ENCODE measurements around the gene DNAJC30. TPM values are rescaled to one million over a fixed set of nuclear protein-coding genes. Genes with fewer than 3 reads are reported as not detected.

DNAJC30 gene
- total and polyA plus RNA-seq, 2 experiments from 2014 or later = 2.8 to 5.6 TPM

DNA sequence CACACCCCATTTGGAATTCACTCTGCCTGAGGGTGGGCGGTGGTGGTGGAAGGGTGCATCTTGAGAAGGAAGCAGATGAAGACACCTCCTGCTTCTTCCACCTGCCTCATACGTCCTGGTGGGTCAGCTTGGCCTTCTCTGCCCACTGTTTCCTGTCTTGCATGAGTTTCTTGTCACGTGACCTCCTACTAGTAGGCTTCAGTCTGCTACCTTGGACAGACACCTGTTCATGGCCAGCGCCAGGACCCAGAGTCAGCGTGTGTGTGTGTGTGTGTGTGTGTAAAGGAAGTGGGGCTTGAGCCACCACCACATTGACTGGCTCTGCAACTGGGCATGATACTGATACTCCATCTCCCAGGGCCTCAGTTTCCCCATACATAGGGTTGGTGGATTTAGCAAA lies 32.7 kb downstream of the DNAJC30 start:
- H3F3A ChIP-seq (replicated peaks; ENCODE audit: low read depth) = no peaks in the 10 kb centered on the region
- H3K4me3 ChIP-seq = no peak overlapping the region
- H3K36me3 ChIP-seq (ENCODE audit: insufficient read depth) = no peaks in the 10 kb centered on the region
- Mint-ChIP-seq H3K27me3 (ENCODE audit: insufficient read depth, low read depth, poor library complexity) (peaks cover 33% of the 10 kb centered on the region), H3K36me3 (ENCODE audit: low read depth) (peaks cover 4% of the 10 kb centered on the region; the same call in 1 of the 3 replicates), H3K27ac (no peak overlapping the region), H3K9me3 (peaks cover 4% of the 10 kb centered on the region; the same call in 2 of the 3 replicates), H3K4me1 (peaks cover 9% of the 10 kb centered on the region), H3K4me3 (no peak overlapping the region)
- no peak for TF ChIP-seq ZNF114 (CRISPR knock-in tag; IDR thresholded peaks at IDR 0.05)
- TF ChIP-seq EZH2phosphoT487 (IDR thresholded peaks at IDR 0.05; ENCODE audit: unreplicated experiment) = no peak
- TF ChIP-seq NANOG (IDR thresholded peaks at IDR 0.05; ENCODE audit: borderline replicate concordance) = no peak
- no peak for TF ChIP-seq STAT1 (IDR thresholded peaks at IDR 0.05; ENCODE audit: unreplicated experiment)
- no peak for TF ChIP-seq EZH2 (IDR thresholded peaks at IDR 0.05; ENCODE audit: low read depth, unreplicated experiment)
- TF ChIP-seq JUNB (IDR thresholded peaks at IDR 0.05; ENCODE audit: unreplicated experiment) = no peak
- TF ChIP-seq, protein P1, sequence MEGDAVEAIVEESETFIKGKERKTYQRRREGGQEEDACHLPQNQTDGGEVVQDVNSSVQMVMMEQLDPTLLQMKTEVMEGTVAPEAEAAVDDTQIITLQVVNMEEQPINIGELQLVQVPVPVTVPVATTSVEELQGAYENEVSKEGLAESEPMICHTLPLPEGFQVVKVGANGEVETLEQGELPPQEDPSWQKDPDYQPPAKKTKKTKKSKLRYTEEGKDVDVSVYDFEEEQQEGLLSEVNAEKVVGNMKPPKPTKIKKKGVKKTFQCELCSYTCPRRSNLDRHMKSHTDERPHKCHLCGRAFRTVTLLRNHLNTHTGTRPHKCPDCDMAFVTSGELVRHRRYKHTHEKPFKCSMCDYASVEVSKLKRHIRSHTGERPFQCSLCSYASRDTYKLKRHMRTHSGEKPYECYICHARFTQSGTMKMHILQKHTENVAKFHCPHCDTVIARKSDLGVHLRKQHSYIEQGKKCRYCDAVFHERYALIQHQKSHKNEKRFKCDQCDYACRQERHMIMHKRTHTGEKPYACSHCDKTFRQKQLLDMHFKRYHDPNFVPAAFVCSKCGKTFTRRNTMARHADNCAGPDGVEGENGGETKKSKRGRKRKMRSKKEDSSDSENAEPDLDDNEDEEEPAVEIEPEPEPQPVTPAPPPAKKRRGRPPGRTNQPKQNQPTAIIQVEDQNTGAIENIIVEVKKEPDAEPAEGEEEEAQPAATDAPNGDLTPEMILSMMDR (conservative IDR thresholded peaks at IDR 0.05; ENCODE audit: low read depth in 2 of 2) = no peak
- TF ChIP-seq CREB1 (CRISPR knock-in tag; IDR thresholded peaks at IDR 0.05; ENCODE audit: low read depth) = no peak
- TF ChIP-seq, protein P2, sequence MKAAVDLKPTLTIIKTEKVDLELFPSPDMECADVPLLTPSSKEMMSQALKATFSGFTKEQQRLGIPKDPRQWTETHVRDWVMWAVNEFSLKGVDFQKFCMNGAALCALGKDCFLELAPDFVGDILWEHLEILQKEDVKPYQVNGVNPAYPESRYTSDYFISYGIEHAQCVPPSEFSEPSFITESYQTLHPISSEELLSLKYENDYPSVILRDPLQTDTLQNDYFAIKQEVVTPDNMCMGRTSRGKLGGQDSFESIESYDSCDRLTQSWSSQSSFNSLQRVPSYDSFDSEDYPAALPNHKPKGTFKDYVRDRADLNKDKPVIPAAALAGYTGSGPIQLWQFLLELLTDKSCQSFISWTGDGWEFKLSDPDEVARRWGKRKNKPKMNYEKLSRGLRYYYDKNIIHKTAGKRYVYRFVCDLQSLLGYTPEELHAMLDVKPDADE (IDR thresholded peaks at IDR 0.05) = no peak
- TF ChIP-seq POLR2AphosphoS5 (IDR thresholded peaks at IDR 0.05; ENCODE audit: low read depth) = no peak
- TF ChIP-seq, protein P3, sequence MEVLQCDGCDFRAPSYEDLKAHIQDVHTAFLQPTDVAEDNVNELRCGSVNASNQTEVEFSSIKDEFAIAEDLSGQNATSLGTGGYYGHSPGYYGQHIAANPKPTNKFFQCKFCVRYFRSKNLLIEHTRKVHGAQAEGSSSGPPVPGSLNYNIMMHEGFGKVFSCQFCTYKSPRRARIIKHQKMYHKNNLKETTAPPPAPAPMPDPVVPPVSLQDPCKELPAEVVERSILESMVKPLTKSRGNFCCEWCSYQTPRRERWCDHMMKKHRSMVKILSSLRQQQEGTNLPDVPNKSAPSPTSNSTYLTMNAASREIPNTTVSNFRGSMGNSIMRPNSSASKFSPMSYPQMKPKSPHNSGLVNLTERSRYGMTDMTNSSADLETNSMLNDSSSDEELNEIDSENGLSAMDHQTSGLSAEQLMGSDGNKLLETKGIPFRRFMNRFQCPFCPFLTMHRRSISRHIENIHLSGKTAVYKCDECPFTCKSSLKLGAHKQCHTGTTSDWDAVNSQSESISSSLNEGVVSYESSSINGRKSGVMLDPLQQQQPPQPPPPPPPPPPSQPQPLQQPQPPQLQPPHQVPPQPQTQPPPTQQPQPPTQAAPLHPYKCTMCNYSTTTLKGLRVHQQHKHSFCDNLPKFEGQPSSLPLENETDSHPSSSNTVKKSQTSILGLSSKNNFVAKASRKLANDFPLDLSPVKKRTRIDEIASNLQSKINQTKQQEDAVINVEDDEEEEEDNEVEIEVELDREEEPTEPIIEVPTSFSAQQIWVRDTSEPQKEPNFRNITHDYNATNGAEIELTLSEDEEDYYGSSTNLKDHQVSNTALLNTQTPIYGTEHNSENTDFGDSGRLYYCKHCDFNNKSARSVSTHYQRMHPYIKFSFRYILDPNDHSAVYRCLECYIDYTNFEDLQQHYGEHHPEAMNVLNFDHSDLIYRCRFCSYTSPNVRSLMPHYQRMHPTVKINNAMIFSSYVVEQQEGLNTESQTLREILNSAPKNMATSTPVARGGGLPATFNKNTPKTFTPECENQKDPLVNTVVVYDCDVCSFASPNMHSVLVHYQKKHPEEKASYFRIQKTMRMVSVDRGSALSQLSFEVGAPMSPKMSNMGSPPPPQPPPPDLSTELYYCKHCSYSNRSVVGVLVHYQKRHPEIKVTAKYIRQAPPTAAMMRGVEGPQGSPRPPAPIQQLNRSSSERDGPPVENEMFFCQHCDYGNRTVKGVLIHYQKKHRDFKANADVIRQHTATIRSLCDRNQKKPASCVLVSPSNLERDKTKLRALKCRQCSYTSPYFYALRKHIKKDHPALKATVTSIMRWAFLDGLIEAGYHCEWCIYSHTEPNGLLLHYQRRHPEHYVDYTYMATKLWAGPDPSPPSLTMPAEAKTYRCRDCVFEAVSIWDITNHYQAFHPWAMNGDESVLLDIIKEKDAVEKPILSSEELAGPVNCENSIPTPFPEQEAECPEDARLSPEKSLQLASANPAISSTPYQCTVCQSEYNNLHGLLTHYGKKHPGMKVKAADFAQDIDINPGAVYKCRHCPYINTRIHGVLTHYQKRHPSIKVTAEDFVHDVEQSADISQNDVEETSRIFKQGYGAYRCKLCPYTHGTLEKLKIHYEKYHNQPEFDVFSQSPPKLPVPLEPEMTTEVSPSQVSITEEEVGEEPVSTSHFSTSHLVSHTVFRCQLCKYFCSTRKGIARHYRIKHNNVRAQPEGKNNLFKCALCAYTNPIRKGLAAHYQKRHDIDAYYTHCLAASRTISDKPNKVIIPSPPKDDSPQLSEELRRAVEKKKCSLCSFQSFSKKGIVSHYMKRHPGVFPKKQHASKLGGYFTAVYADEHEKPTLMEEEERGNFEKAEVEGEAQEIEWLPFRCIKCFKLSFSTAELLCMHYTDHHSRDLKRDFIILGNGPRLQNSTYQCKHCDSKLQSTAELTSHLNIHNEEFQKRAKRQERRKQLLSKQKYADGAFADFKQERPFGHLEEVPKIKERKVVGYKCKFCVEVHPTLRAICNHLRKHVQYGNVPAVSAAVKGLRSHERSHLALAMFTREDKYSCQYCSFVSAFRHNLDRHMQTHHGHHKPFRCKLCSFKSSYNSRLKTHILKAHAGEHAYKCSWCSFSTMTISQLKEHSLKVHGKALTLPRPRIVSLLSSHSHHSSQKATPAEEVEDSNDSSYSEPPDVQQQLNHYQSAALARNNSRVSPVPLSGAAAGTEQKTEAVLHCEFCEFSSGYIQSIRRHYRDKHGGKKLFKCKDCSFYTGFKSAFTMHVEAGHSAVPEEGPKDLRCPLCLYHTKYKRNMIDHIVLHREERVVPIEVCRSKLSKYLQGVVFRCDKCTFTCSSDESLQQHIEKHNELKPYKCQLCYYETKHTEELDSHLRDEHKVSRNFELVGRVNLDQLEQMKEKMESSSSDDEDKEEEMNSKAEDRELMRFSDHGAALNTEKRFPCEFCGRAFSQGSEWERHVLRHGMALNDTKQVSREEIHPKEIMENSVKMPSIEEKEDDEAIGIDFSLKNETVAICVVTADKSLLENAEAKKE (CRISPR knock-in tag; IDR thresholded peaks at IDR 0.05) = no peak
- TF ChIP-seq, protein P4, sequence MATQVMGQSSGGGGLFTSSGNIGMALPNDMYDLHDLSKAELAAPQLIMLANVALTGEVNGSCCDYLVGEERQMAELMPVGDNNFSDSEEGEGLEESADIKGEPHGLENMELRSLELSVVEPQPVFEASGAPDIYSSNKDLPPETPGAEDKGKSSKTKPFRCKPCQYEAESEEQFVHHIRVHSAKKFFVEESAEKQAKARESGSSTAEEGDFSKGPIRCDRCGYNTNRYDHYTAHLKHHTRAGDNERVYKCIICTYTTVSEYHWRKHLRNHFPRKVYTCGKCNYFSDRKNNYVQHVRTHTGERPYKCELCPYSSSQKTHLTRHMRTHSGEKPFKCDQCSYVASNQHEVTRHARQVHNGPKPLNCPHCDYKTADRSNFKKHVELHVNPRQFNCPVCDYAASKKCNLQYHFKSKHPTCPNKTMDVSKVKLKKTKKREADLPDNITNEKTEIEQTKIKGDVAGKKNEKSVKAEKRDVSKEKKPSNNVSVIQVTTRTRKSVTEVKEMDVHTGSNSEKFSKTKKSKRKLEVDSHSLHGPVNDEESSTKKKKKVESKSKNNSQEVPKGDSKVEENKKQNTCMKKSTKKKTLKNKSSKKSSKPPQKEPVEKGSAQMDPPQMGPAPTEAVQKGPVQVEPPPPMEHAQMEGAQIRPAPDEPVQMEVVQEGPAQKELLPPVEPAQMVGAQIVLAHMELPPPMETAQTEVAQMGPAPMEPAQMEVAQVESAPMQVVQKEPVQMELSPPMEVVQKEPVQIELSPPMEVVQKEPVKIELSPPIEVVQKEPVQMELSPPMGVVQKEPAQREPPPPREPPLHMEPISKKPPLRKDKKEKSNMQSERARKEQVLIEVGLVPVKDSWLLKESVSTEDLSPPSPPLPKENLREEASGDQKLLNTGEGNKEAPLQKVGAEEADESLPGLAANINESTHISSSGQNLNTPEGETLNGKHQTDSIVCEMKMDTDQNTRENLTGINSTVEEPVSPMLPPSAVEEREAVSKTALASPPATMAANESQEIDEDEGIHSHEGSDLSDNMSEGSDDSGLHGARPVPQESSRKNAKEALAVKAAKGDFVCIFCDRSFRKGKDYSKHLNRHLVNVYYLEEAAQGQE (IDR thresholded peaks at IDR 0.05; ENCODE audit: unreplicated experiment) = no peak
- no peak for TF ChIP-seq ZNF331 (CRISPR knock-in tag; IDR thresholded peaks at IDR 0.05; ENCODE audit: low read depth)
- no peak for DNase-seq (ENCODE audit: low spot score)
- H3K4me2 ChIP-seq = no peak overlapping the region
- H3K4me1 ChIP-seq (ENCODE audit: insufficient read depth) = peaks cover 11% of the 10 kb centered on the region; the same call in 1 of the 2 replicates
- no peaks in the 10 kb centered on the region for H3K79me2 ChIP-seq (replicated peaks; ENCODE audit: insufficient read depth)
- no peak overlapping the region for H2AFZ ChIP-seq
- H4K20me1 ChIP-seq (replicated peaks; ENCODE audit: insufficient read depth) = no peaks in the 10 kb centered on the region
- H3K9me2 ChIP-seq (ENCODE audit: insufficient read depth) = no peaks in the 10 kb centered on the region
- ATAC-seq = no peak
- H3K27me3 ChIP-seq (ENCODE audit: insufficient read depth) = peaks cover 42% of the 10 kb centered on the region
- H3K27ac ChIP-seq (ENCODE audit: low read depth) = no peak overlapping the region
